H1 (cell line): ENCODE results near the gene ZNF615. TPM values are rescaled to one million over a fixed set of nuclear protein-coding genes. Genes with fewer than 3 reads are reported as not detected.

Experiments
- CTCF ChIA-PET: fragments of 300-600 bp; sonication (Branson Sonifier 250); formaldehyde crosslinking; loops from one replicate; lab custom pipeline; 2021; ENCODE audit not compliant: partially characterized antibody; lab: Charles Lee
- POLR2A ChIA-PET: fragments of 300-600 bp; sonication (Branson Sonifier 250); formaldehyde crosslinking; loops from one replicate; lab custom pipeline; 2021; ENCODE audit warnings: inconsistent platforms; ENCODE audit not compliant: partially characterized antibody; lab: Charles Lee
- DNase-seq, 2 experiments: peaks; one replicate each; pipeline versions ENCODE4 v3.0.0 to v3.0.0-alpha.2; 2010 to 2022; ENCODE audit warnings: low spot score in 2 of 2, low read depth in 1 of 2, mixed read lengths in 1 of 2
- FAIRE-seq: peaks from 2 replicates; lab custom pipeline; 2011; peaks lifted over from hg19 to GRCh38; lab: Jason Lieb, UNC
- H2AFZ ChIP-seq: 2 replicates; pipeline ENCODE4 v1.8.1; 2012; ENCODE audit warnings: low read length, inconsistent platforms
- H2AK5ac ChIP-seq: 2 replicates; pipeline ENCODE4 v1.6.1; 2013; ENCODE audit warnings: low read depth, low read length
- H2BK120ac ChIP-seq: replicated peaks from 2 replicates; pipeline ENCODE3; 2013; ENCODE audit warnings: low read depth, low read length, inconsistent platforms
- H2BK12ac ChIP-seq: 2 replicates; pipeline ENCODE4 v1.6.1; 2013; ENCODE audit warnings: low read depth, low read length
- H2BK15ac ChIP-seq: 2 replicates; pipeline ENCODE4 v1.6.1; 2013; ENCODE audit warnings: low read length
- H2BK20ac ChIP-seq: 2 replicates; pipeline ENCODE4 v1.6.1; 2013; ENCODE audit warnings: low read length
- H2BK5ac ChIP-seq: 2 replicates; pipeline ENCODE4 v1.6.1; 2013; ENCODE audit warnings: low read depth, low read length
- H3K14ac ChIP-seq: 2 replicates; pipeline ENCODE4 v1.6.1; 2013; ENCODE audit warnings: inconsistent platforms; ENCODE audit not compliant: insufficient read length
- H3K18ac ChIP-seq: 2 replicates; pipeline ENCODE4 v1.6.1; 2013; ENCODE audit warnings: low read length; ENCODE audit errors: extremely low read depth
- H3K23ac ChIP-seq: 2 replicates; pipeline ENCODE4 v1.6.1; 2013; ENCODE audit warnings: inconsistent platforms; ENCODE audit not compliant: insufficient read length
- H3K23me2 ChIP-seq: 2 replicates; pipeline ENCODE4 v1.6.1; 2013; ENCODE audit warnings: low read depth, low read length
- H3K27ac ChIP-seq: 2 replicates; pipeline ENCODE4 v1.6.1; 2011; ENCODE audit warnings: low read depth, low read length, inconsistent platforms
- H3K27me3 ChIP-seq, 4 experiments: replicated peaks in 1 of 4; 1 replicate in 1 of 4; 2 replicates in 3 of 4; pipeline versions ENCODE4 v1.6.1 to v1.8.1; 2011 to 2013; ENCODE audit warnings: low read length in 3 of 4, mild to moderate bottlenecking in 3 of 4, inconsistent platforms in 2 of 4, mixed read lengths in 2 of 4, moderate library complexity in 1 of 4; ENCODE audit not compliant: control insufficient read depth in 3 of 4, insufficient read depth in 3 of 4; ENCODE audit errors: extremely low read depth in 1 of 4
- H3K36me3 ChIP-seq, 4 experiments: 2 replicates each; pipeline versions ENCODE4 v1.6.1 to v1.8.1; 2011 to 2013; ENCODE audit warnings: mild to moderate bottlenecking in 4 of 4, low read length in 3 of 4, moderate library complexity in 2 of 4, control low read depth in 1 of 4, inconsistent platforms in 1 of 4; ENCODE audit not compliant: insufficient read depth in 4 of 4, control insufficient read depth in 2 of 4
- H3K4ac ChIP-seq: replicated peaks from 2 replicates; pipeline ENCODE3; 2013; ENCODE audit warnings: low read length, low read depth, mixed read lengths, inconsistent platforms; ENCODE audit not compliant: insufficient read length
- H3K4me1 ChIP-seq, 4 experiments: replicated peaks in 1 of 4; 1 replicate in 1 of 4; 2 replicates in 3 of 4; pipeline versions ENCODE4 v1.6.1 to v1.8.1; 2011 to 2013; ENCODE audit warnings: low read length in 3 of 4, inconsistent platforms in 2 of 4, mixed read lengths in 1 of 4; ENCODE audit not compliant: insufficient read depth in 4 of 4, control insufficient read depth in 3 of 4
- H3K4me2 ChIP-seq, 2 experiments: 2 replicates each; pipeline versions ENCODE4 v1.6.1 to v1.8.1; 2011 to 2013; ENCODE audit warnings: low read depth in 2 of 2, low read length in 2 of 2, control low read depth in 1 of 2, inconsistent platforms in 1 of 2, mild to moderate bottlenecking in 1 of 2; ENCODE audit not compliant: insufficient read depth in 1 of 2
- H3K4me3 ChIP-seq, 4 experiments: fragments of 200-600, 300-600 bp in 1 of 4; sonication (generic), shearing (Covaris generic), sonication (Bioruptor Twin) in 1 of 4; 2 replicates each; pipeline versions ENCODE4 v1.5.1 to v1.8.1; 2011 to 2016; ENCODE audit warnings: low read length in 4 of 4, low read depth in 3 of 4, control low read depth in 2 of 4, inconsistent platforms in 2 of 4, mild to moderate bottlenecking in 2 of 4, mixed read lengths in 1 of 4, moderate library complexity in 1 of 4; ENCODE audit not compliant: insufficient read depth in 2 of 4; ENCODE audit errors: extremely low read depth in 1 of 4
- H3K56ac ChIP-seq: replicated peaks from 2 replicates; pipeline ENCODE3; 2013; ENCODE audit warnings: low read depth, mild to moderate bottlenecking, mixed read lengths, low read length, inconsistent platforms; ENCODE audit not compliant: insufficient read length
- H3K79me1 ChIP-seq: 2 replicates; pipeline ENCODE4 v1.6.1; 2013; ENCODE audit warnings: low read depth, low read length, control low read depth
- H3K79me2 ChIP-seq, 2 experiments: 2 replicates each; pipeline versions ENCODE4 v1.6.1 to v1.8.1; 2012 to 2013; ENCODE audit warnings: low read length in 2 of 2, mild to moderate bottlenecking in 2 of 2, inconsistent platforms in 1 of 2; ENCODE audit not compliant: insufficient read depth in 2 of 2, control insufficient read depth in 1 of 2
- H3K9ac ChIP-seq, 4 experiments: replicated peaks in 1 of 4; 1 replicate in 1 of 4; 2 replicates in 3 of 4; pipeline versions ENCODE4 v1.6.1 to v1.8.1; 2011 to 2013; ENCODE audit warnings: low read depth in 3 of 4, low read length in 3 of 4, control low read depth in 2 of 4, mild to moderate bottlenecking in 2 of 4, moderate library complexity in 2 of 4, inconsistent platforms in 1 of 4; ENCODE audit errors: extremely low read depth in 1 of 4
- H3K9me3 ChIP-seq, 2 experiments: 2 replicates each; pipeline versions ENCODE4 v1.6.1 to v1.8.1; 2012 to 2013; ENCODE audit warnings: mild to moderate bottlenecking in 2 of 2, moderate library complexity in 2 of 2, control low read depth in 1 of 2, inconsistent platforms in 1 of 2, low read depth in 1 of 2, low read length in 1 of 2, mixed read lengths in 1 of 2; ENCODE audit not compliant: insufficient read depth in 2 of 2
- H4K20me1 ChIP-seq, 2 experiments: replicated peaks in 1 of 2; 2 replicates each; pipeline versions ENCODE3 to v1.8.1; 2011 to 2013; ENCODE audit warnings: inconsistent platforms in 2 of 2, low read length in 2 of 2, mild to moderate bottlenecking in 1 of 2; ENCODE audit not compliant: insufficient read depth in 2 of 2, control insufficient read depth in 1 of 2
- H4K5ac ChIP-seq: 2 replicates; pipeline ENCODE4 v1.6.1; 2013; ENCODE audit warnings: low read length, low read depth, mixed read lengths, inconsistent platforms; ENCODE audit not compliant: insufficient read length
- H4K8ac ChIP-seq: 2 replicates; pipeline ENCODE4 v1.8.0; 2013; ENCODE audit warnings: mild to moderate bottlenecking, moderate library complexity, low read length, inconsistent platforms; ENCODE audit not compliant: insufficient read depth; ENCODE audit errors: extremely low read depth
- H4K91ac ChIP-seq: replicated peaks from 2 replicates; pipeline ENCODE3; 2013; ENCODE audit warnings: low read length, mixed read lengths, inconsistent platforms; ENCODE audit not compliant: insufficient read length
- SAP30 ChIP-seq: fragments of 300-600 bp; sonication (generic); IDR thresholded peaks from 2 replicates; pipeline ENCODE4 v1.7.1; 2012; ENCODE audit warnings: low read length, moderate library complexity, mild to moderate bottlenecking, inconsistent platforms; ENCODE audit not compliant: insufficient read depth, insufficient replicate concordance
- YY1 ChIP-seq: IDR thresholded peaks from 2 replicates; pipeline ENCODE4 v1.6.1; 2011; ENCODE audit warnings: low read depth, mild to moderate bottlenecking, low read length
- ZNF274 ChIP-seq: IDR thresholded peaks from 2 replicates; pipeline ENCODE4 v1.7.0; 2012; ENCODE audit warnings: low read length, borderline replicate concordance; ENCODE audit errors: extremely low read depth
- WGBS, 2 experiments: shearing (Covaris generic) in 1 of 2; methylation state at CpG; one replicate each; pipeline versions ENCODE4 v1.1.6 to v1.1.7; 2013 to 2015; ENCODE audit warnings: low lambda C conversion rate in 2 of 2, mixed read lengths in 2 of 2, inconsistent platforms in 1 of 2, low coverage in 1 of 2, missing lambda C conversion rate in 1 of 2; ENCODE audit not compliant: insufficient replicate concordance in 2 of 2, insufficient coverage in 1 of 2, insufficient read length in 1 of 2; ENCODE audit errors: extremely low coverage in 1 of 2, missing lambda C conversion rate in 1 of 2; 5-methylcytosine and 5-hydroxymethylcytosine counted together
- polyA plus RNA-seq, 7 experiments: library from polyadenylated mRNA; depleted of rRNA in 3 of 7; stranded (reverse) in 5 of 7; unstranded in 2 of 7; fragments of >200 nt in 5 of 7; fragments of 200-250 nt in 2 of 7; gene quantifications; 1 replicate in 5 of 7; 2 replicates in 1 of 7; 4 replicates in 1 of 7; pipeline versions ENCODE4 v1.2.1 to v1.2.3, GENCODE V29; 2011 to 2013; ENCODE audit warnings: missing spikeins in 2 of 7, mixed read lengths in 2 of 7
- total RNA-seq: library from RNA; stranded (reverse); fragmentation: NEBNext Ultra II Directional; extraction: Animal tissue kit (Norgen Biotek cat#: 25700); gene quantifications from 2 replicates; pipeline ENCODE4 v1.2.1, GENCODE V29; 2021

Gene ZNF615
- total and polyA plus RNA-seq, 2 of the 8 experiments (the other 6 are each of a cell fraction or from before 2014, with no cell fraction given) = 2.8 to 7.5 TPM

- Histone ChIP-seq H2BK5ac (no peak overlapping the region), H3K4ac (no peak overlapping the region), H2BK15ac (no peak overlapping the region), H3K9ac (no peak overlapping the region), H3K23ac (no peak overlapping the region), H3K79me2 (no peaks in the 10 kb centered on the region), H3K4me3 (peak overlapping the region in 1 of 4 experiments; percentile 21; a peak in 1 of 8 replicates), H3K9me3 (peaks cover 57 to 68% of the 10 kb centered on the region in 2 experiments), H2AFZ (no peak overlapping the region), H3K27me3 (peaks cover 0 to 1% (median 0%) of the 10 kb centered on the region in 4 experiments; a peak in 3 of 7 replicates), H2BK20ac (no peak overlapping the region), H4K5ac (no peak overlapping the region), H3K56ac (no peak overlapping the region), H3K4me2 (no peak overlapping the region), H2BK12ac (no peak overlapping the region), H2BK120ac (no peak overlapping the region), H3K27ac (no peak overlapping the region), H3K23me2 (no peaks in the 10 kb centered on the region), H3K4me1 (no peaks in the 10 kb centered on the region), H3K18ac (no peak overlapping the region), H2AK5ac (no peak overlapping the region), H3K36me3 (peaks cover 11 to 66% (median 38%) of the 10 kb centered on the region in 4 experiments; a peak in 7 of 8 replicates), H3K14ac (no peak overlapping the region), H4K91ac (no peak overlapping the region), H4K20me1 (no peaks in the 10 kb centered on the region), H4K8ac (no peak overlapping the region), H3K79me1 (no peaks in the 10 kb centered on the region)
- WGBS, 2 experiments = 92% methylated on average over 2 of the region's 2 CpGs; no CpG with 5 or more reads in 1 of the 2 experiments
- DNase-seq (no peak), FAIRE-seq (no peak)
- ChIA-PET CTCF (interaction anchor here (1.8 kb wide), 1 partner anchor 15 kb away, joined by 3 read pairs; no protein-coding TSS in a partner anchor), POLR2A (no interaction called here)
- TF ChIP-seq SAP30 (no peak), ZNF274 (peak; percentile 91), YY1 (no peak)
These were observed 13.9 kb downstream of the ZNF615 start for GRCh38 chr19:51994048-51994644.
